ENCODE measurements around the gene BCL2L11. TPM values are rescaled to one million over a fixed set of nuclear protein-coding genes. Genes with fewer than 3 reads are reported as not detected.

BCL2L11 gene
- total and polyA plus RNA-seq, 10 of the 15 experiments (the other 5 are each of a cell fraction or from before 2014, with no cell fraction given), result 0.29 to 10.1 (median 1.1) TPM

GRCh38 chr2:111145103-111145760, 24.5 kb downstream of the BCL2L11 start (continued):
- TF ChIP-seq, protein P1, sequence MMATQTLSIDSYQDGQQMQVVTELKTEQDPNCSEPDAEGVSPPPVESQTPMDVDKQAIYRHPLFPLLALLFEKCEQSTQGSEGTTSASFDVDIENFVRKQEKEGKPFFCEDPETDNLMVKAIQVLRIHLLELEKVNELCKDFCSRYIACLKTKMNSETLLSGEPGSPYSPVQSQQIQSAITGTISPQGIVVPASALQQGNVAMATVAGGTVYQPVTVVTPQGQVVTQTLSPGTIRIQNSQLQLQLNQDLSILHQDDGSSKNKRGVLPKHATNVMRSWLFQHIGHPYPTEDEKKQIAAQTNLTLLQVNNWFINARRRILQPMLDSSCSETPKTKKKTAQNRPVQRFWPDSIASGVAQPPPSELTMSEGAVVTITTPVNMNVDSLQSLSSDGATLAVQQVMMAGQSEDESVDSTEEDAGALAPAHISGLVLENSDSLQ (IDR thresholded peaks at IDR 0.05), result peak; percentile 45; the same call in 1 of the 2 replicates
- TF ChIP-seq NBN (IDR thresholded peaks at IDR 0.05) (0 out of 2 replicates have a peak, but pooled peaks have one; percentile 40), ZNF592 (IDR thresholded peaks at IDR 0.05) (no peak), FOXK2 (IDR thresholded peaks at IDR 0.05) (no peak), BACH1 (IDR thresholded peaks at IDR 0.05; ENCODE audit: borderline replicate concordance) (no peak), ZNF274 (IDR thresholded peaks at IDR 0.05; ENCODE audit: insufficient read depth, insufficient read length) (no peak), NFXL1 (IDR thresholded peaks at IDR 0.05; ENCODE audit: borderline replicate concordance) (no peak), GABPA (IDR thresholded peaks at IDR 0.05; ENCODE audit: low read depth) (no peak), SIX5 (IDR thresholded peaks at IDR 0.05; ENCODE audit: low read depth, low read length, severe bottlenecking) (no peak), SRF (IDR thresholded peaks at IDR 0.05; ENCODE audit: low read depth in 2 of 2, low read length in 2 of 2) (no peak), PAX5 (IDR thresholded peaks at IDR 0.05; ENCODE audit: borderline replicate concordance, low read depth, low read length) (0 out of 2 replicates have a peak, but pooled peaks have one; percentile 23), NFYA (IDR thresholded peaks at IDR 0.05; ENCODE audit: borderline replicate concordance, low read depth, low read length) (no peak), ETV6 (conservative IDR thresholded peaks at IDR 0.05 in 1 of 2, IDR thresholded peaks at IDR 0.05 in 1 of 2; ENCODE audit: borderline replicate concordance in 1 of 2, low read depth in 1 of 2) (no peak), ELK1 (IDR thresholded peaks at IDR 0.05; ENCODE audit: low read depth, low read length) (no peak), BRCA1 (IDR thresholded peaks at IDR 0.05; ENCODE audit: low read depth, low read length) (no peak), CBFB (IDR thresholded peaks at IDR 0.05; ENCODE audit: low read depth) (no peak), KLF5 (IDR thresholded peaks at IDR 0.05; ENCODE audit: partially characterized antibody) (no peak)
- TF ChIP-seq, protein P2, sequence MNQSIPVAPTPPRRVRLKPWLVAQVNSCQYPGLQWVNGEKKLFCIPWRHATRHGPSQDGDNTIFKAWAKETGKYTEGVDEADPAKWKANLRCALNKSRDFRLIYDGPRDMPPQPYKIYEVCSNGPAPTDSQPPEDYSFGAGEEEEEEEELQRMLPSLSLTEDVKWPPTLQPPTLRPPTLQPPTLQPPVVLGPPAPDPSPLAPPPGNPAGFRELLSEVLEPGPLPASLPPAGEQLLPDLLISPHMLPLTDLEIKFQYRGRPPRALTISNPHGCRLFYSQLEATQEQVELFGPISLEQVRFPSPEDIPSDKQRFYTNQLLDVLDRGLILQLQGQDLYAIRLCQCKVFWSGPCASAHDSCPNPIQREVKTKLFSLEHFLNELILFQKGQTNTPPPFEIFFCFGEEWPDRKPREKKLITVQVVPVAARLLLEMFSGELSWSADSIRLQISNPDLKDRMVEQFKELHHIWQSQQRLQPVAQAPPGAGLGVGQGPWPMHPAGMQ (IDR thresholded peaks at IDR 0.05; ENCODE audit: borderline replicate concordance), result no peak
- TF ChIP-seq, protein P3, sequence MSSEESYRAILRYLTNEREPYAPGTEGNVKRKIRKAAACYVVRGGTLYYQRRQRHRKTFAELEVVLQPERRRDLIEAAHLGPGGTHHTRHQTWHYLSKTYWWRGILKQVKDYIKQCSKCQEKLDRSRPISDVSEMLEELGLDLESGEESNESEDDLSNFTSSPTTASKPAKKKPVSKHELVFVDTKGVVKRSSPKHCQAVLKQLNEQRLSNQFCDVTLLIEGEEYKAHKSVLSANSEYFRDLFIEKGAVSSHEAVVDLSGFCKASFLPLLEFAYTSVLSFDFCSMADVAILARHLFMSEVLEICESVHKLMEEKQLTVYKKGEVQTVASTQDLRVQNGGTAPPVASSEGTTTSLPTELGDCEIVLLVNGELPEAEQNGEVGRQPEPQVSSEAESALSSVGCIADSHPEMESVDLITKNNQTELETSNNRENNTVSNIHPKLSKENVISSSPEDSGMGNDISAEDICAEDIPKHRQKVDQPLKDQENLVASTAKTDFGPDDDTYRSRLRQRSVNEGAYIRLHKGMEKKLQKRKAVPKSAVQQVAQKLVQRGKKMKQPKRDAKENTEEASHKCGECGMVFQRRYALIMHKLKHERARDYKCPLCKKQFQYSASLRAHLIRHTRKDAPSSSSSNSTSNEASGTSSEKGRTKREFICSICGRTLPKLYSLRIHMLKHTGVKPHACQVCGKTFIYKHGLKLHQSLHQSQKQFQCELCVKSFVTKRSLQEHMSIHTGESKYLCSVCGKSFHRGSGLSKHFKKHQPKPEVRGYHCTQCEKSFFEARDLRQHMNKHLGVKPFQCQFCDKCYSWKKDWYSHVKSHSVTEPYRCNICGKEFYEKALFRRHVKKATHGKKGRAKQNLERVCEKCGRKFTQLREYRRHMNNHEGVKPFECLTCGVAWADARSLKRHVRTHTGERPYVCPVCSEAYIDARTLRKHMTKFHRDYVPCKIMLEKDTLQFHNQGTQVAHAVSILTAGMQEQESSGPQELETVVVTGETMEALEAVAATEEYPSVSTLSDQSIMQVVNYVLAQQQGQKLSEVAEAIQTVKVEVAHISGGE (CRISPR knock-in tag; IDR thresholded peaks at IDR 0.05), result no peak

Data from GM12878 (cell line).